Muscle layer of colon (tissue), 2 donors: ENCODE results near the gene PBX3.

Source experiments
- H3K27ac ChIP-seq: one replicate; pipeline ENCODE4 v1.7.0; 2013; ENCODE audit warnings: low read depth, mild to moderate bottlenecking, low read length, moderate library complexity
- H3K27me3 ChIP-seq, 2 donors: one replicate each; pipeline ENCODE4 v1.7.0; 2013; ENCODE audit warnings: low read length in 2 of 2, mild to moderate bottlenecking in 2 of 2; ENCODE audit not compliant: insufficient read depth in 2 of 2, control insufficient read depth in 1 of 2
- H3K36me3 ChIP-seq: one replicate; pipeline ENCODE4 v1.7.0; 2013; ENCODE audit warnings: mild to moderate bottlenecking, low read length; ENCODE audit not compliant: insufficient read depth
- H3K4me1 ChIP-seq: one replicate; pipeline ENCODE4 v1.7.0; 2013; ENCODE audit warnings: mild to moderate bottlenecking, low read length; ENCODE audit not compliant: insufficient read depth
- H3K4me3 ChIP-seq, 2 donors: one replicate each; pipeline ENCODE4 v1.7.0; 2013; ENCODE audit warnings: low read length in 2 of 2, low read depth in 1 of 2, mild to moderate bottlenecking in 1 of 2, moderate library complexity in 1 of 2
- H3K9ac ChIP-seq: one replicate; pipeline ENCODE4 v1.7.0; 2013; ENCODE audit warnings: low read length
- H3K9me3 ChIP-seq: one replicate; pipeline ENCODE4 v1.7.0; 2013; ENCODE audit warnings: mild to moderate bottlenecking, low read length
- donor health status: abdominal sarcoma.
- donor health status: Adenocarcinoma of cecum.

The PBX3 gene

GRCh38 chr9:125959951-125960619, 212.9 kb downstream of the PBX3 start:
- Histone ChIP-seq H3K4me1 (no peaks in the 10 kb centered on the region), H3K4me3 (no peak overlapping the region)

GRCh38 chr9:125960626-125961025, 213.5 kb downstream of the PBX3 start:
- Histone ChIP-seq H3K4me3 (no peak overlapping the region), H3K27me3 (no peaks in the 10 kb centered on the region), H3K9ac (no peak overlapping the region), H3K27ac (no peak overlapping the region), H3K9me3 (no peaks in the 10 kb centered on the region), H3K4me1 (no peaks in the 10 kb centered on the region), H3K36me3 (peaks cover 30% of the 10 kb centered on the region)

More at GRCh38 chr9:125959951-125960619, 212.9 kb downstream of the PBX3 start:
- no peaks in the 10 kb centered on the region for H3K27me3 ChIP-seq
- no peak overlapping the region for H3K27ac ChIP-seq
- H3K36me3 ChIP-seq: peaks cover 30% of the 10 kb centered on the region
- no peaks in the 10 kb centered on the region for H3K9me3 ChIP-seq
- no peak overlapping the region for H3K9ac ChIP-seq

GRCh38 chr9:125961072-125961471, 213.9 kb downstream of the PBX3 start:
- Histone ChIP-seq H3K27ac (no peak overlapping the region), H3K27me3 (no peaks in the 10 kb centered on the region), H3K9ac (no peak overlapping the region), H3K4me1 (no peaks in the 10 kb centered on the region), H3K36me3 (peaks cover 30% of the 10 kb centered on the region), H3K4me3 (no peak overlapping the region), H3K9me3 (no peaks in the 10 kb centered on the region)

- H3K9me3 ChIP-seq: no peaks in the 10 kb centered on the region
- H3K4me3 ChIP-seq: no peak overlapping the region
- H3K27ac ChIP-seq: no peak overlapping the region
- no peak overlapping the region for H3K9ac ChIP-seq
- peaks cover 35% of the 10 kb centered on the region for H3K36me3 ChIP-seq
- no peaks in the 10 kb centered on the region for H3K27me3 ChIP-seq
- H3K4me1 ChIP-seq: no peaks in the 10 kb centered on the region
Observed at GRCh38 chr9:125963932-125964331, 216.8 kb downstream of the PBX3 start.

GRCh38 chr9:125964702-125965225, 217.6 kb downstream of the PBX3 start:
- H3K36me3 ChIP-seq: peaks cover 35% of the 10 kb centered on the region
- no peak overlapping the region for H3K9ac ChIP-seq
- no peak overlapping the region for H3K27ac ChIP-seq
- H3K27me3 ChIP-seq: no peaks in the 10 kb centered on the region
- no peaks in the 10 kb centered on the region for H3K9me3 ChIP-seq
- no peaks in the 10 kb centered on the region for H3K4me1 ChIP-seq
- no peak overlapping the region for H3K4me3 ChIP-seq

GRCh38 chr9:125965477-125965876, 218.3 kb downstream of the PBX3 start:
- H3K9me3 ChIP-seq: no peaks in the 10 kb centered on the region
- no peaks in the 10 kb centered on the region for H3K4me1 ChIP-seq
- no peaks in the 10 kb centered on the region for H3K27me3 ChIP-seq
- no peak overlapping the region for H3K27ac ChIP-seq
- no peak overlapping the region for H3K9ac ChIP-seq
- H3K36me3 ChIP-seq: peaks cover 34% of the 10 kb centered on the region
- H3K4me3 ChIP-seq: no peak overlapping the region

GRCh38 chr9:125966466-125966865, 219.3 kb downstream of the PBX3 start:
- H3K27me3 ChIP-seq: no peaks in the 10 kb centered on the region
- H3K4me1 ChIP-seq: no peaks in the 10 kb centered on the region
- H3K27ac ChIP-seq: no peak overlapping the region
- no peak overlapping the region for H3K4me3 ChIP-seq
- H3K9me3 ChIP-seq: no peaks in the 10 kb centered on the region
- H3K36me3 ChIP-seq: peaks cover 29% of the 10 kb centered on the region
- no peak overlapping the region for H3K9ac ChIP-seq

- Histone ChIP-seq H3K9me3 (no peaks in the 10 kb centered on the region), H3K27ac (no peak overlapping the region)
Observed at GRCh38 chr9:125966959-125967711, 220.0 kb downstream of the PBX3 start.

GRCh38 chr9:125968714-125969374, 221.7 kb downstream of the PBX3 start:
- Histone ChIP-seq H3K4me1 (no peaks in the 10 kb centered on the region), H3K36me3 (peaks cover 6% of the 10 kb centered on the region), H3K9ac (no peak overlapping the region), H3K27ac (no peak overlapping the region), H3K27me3 (no peaks in the 10 kb centered on the region), H3K9me3 (no peaks in the 10 kb centered on the region), H3K4me3 (no peak overlapping the region)

More at GRCh38 chr9:125966959-125967711, 220.0 kb downstream of the PBX3 start:
- Histone ChIP-seq H3K9ac (no peak overlapping the region), H3K27me3 (no peaks in the 10 kb centered on the region), H3K4me1 (no peaks in the 10 kb centered on the region), H3K4me3 (no peak overlapping the region), H3K36me3 (peaks cover 23% of the 10 kb centered on the region)

- H3K27me3 ChIP-seq: no peaks in the 10 kb centered on the region
- H3K9ac ChIP-seq: no peak overlapping the region
- H3K36me3 ChIP-seq: peaks cover 5% of the 10 kb centered on the region
- no peaks in the 10 kb centered on the region for H3K4me1 ChIP-seq
- H3K4me3 ChIP-seq: no peak overlapping the region
- no peaks in the 10 kb centered on the region for H3K9me3 ChIP-seq
- H3K27ac ChIP-seq: no peak overlapping the region
Observed at GRCh38 chr9:125969462-125969861, 222.3 kb downstream of the PBX3 start.

- peaks cover 5% of the 10 kb centered on the region for H3K36me3 ChIP-seq
- no peaks in the 10 kb centered on the region for H3K9me3 ChIP-seq
- no peak overlapping the region for H3K4me3 ChIP-seq
- H3K9ac ChIP-seq: no peak overlapping the region
- no peaks in the 10 kb centered on the region for H3K27me3 ChIP-seq
- no peak overlapping the region for H3K27ac ChIP-seq
- H3K4me1 ChIP-seq: no peaks in the 10 kb centered on the region
Observed at GRCh38 chr9:125969868-125970267, 222.7 kb downstream of the PBX3 start.
